Mucosa of stomach (tissue), 1 donor: ENCODE measurements around the gene SAGE1.
"Not testable (repeated sequence)": the region's sequence is repeated elsewhere in the genome, so short reads cannot be mapped to it uniquely, and the experiment has no call there.

Source experiments
- H3K27me3 ChIP-seq: one replicate; pipeline ENCODE4 v1.7.0; 2013; ENCODE audit warnings: mild to moderate bottlenecking, low read length; ENCODE audit not compliant: control insufficient read depth, insufficient read depth
- H3K36me3 ChIP-seq: one replicate; pipeline ENCODE4 v1.7.0; 2013; ENCODE audit warnings: low read length; ENCODE audit not compliant: control insufficient read depth, insufficient read depth
- H3K4me1 ChIP-seq: one replicate; pipeline ENCODE4 v1.7.0; 2013; ENCODE audit warnings: mild to moderate bottlenecking, low read length; ENCODE audit not compliant: control insufficient read depth, insufficient read depth
- H3K4me3 ChIP-seq: one replicate; pipeline ENCODE4 v1.7.0; 2013; ENCODE audit warnings: low read length
- H3K9ac ChIP-seq: one replicate; pipeline ENCODE4 v1.7.0; 2013; ENCODE audit warnings: mild to moderate bottlenecking, low read length, moderate library complexity
- H3K9me3 ChIP-seq: one replicate; pipeline ENCODE4 v1.7.0; 2013; ENCODE audit warnings: mild to moderate bottlenecking, low read length, moderate library complexity; ENCODE audit not compliant: control insufficient read depth
- donor health status: Pancreatic carcinoma.

SAGE1 gene

DNA sequence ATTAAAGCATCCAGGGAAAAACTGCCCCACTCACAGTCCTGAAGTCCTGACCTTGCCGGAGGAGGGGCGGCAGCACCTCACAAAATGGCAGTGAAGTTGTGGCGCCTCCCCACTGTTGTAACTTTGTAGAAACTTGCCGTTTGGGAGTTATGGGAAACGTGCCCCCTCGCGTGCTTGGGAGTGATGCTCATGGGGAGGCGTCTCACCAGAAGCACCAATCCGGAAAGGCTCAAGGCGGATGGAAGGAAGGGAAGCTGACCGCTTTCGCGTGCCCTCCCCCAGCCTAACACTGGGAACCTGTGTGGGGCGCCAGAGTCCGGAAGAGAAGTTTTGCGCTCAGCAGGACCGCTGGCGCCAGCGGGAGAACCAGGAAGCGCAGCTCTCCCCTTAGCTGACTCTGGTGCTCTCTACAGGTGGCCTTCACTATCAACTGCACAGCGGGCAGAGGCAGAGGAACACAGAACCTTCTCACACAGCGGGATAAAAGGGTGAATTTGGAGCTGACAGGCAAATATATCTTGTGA, at the start of gene SAGE1, which contains the start of gene CT45A10:
TSS of gene SAGE1 (plus strand) at position 423 of the 524 bp plus-strand sequence. CDS start 2,527 bp downstream, outside the sequence.
TSS of gene CT45A10 (minus strand) at position 151 of the 524 bp plus-strand sequence. CDS start 8,100 bp downstream, outside the sequence.
- no peaks in the 10 kb centered on the region for H3K36me3 ChIP-seq
- no peak within 1 kb of the TSS for H3K9ac ChIP-seq
- H3K4me3 ChIP-seq = no peak within 1 kb of the TSS
- no peaks in the 10 kb centered on the region for H3K27me3 ChIP-seq
- no peaks in the 10 kb centered on the region for H3K9me3 ChIP-seq
- no peaks in the 10 kb centered on the region for H3K4me1 ChIP-seq

DNA sequence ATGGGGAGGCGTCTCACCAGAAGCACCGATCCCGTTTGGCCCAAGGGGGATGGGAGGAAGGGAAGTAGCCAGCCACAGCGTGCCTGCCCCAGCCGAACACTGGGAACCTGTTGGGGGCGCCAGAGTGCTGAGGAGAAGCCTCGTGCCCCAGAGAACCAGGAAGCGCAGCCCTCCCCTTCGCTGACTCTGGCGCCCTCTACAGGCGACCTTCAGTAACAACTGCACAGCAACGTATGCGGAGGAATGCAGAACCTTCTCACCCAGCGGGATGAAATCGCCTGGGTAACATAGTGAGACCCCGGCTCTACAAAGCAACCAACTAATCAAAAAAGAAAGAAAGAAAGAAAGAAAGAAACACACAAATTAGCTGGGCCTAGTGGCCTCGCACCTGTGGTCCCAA, 39.1 kb upstream of the SAGE1 start, which contains the start of gene CT45A8:
TSS of gene CT45A8 (minus strand) at position 101 of the 400 bp plus-strand sequence. CDS start 3,755 bp downstream, outside the sequence.
- not testable (repeated sequence) for H3K9ac ChIP-seq, H3K9me3 ChIP-seq, H3K4me1 ChIP-seq, H3K4me3 ChIP-seq, H3K27me3 ChIP-seq, H3K36me3 ChIP-seq

GRCh38 chrX:135871712-135872111, 21.8 kb upstream of the SAGE1 start, which contains the start of gene CT45A9:
CT45A9 (minus strand) TSS chrX:135871812; CDS start chrX:135868061, 3,751 bp downstream.
- not testable (repeated sequence) for H3K9me3 ChIP-seq, H3K4me3 ChIP-seq, H3K36me3 ChIP-seq, H3K27me3 ChIP-seq, H3K4me1 ChIP-seq, H3K9ac ChIP-seq

- not testable (repeated sequence) for H3K36me3 ChIP-seq, H3K9ac ChIP-seq, H3K4me1 ChIP-seq, H3K27me3 ChIP-seq, H3K9me3 ChIP-seq, H3K4me3 ChIP-seq
These were observed 10.8 kb upstream of the SAGE1 start for GRCh38 chrX:135882741-135883140.

DNA sequence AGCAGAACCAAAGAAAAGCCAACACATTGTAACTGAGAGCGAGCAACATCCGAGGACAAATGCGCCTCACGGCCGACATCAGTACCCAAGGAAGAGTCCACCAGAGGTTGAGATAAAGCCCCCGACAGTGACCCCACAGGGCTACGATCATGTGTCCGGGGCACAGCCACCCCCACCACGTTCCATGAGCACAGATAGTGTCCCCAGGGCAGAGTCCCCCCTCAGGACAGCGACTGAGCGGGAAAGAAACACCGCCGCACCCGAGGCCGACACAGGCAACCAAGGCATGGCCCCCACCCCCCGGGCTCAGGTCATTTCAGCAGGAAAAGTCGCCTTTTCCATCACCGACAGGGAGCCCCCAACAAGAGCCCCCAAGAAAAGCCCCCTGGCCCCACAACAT, 5.3 kb upstream of the SAGE1 start:
- not testable (repeated sequence) for H3K27me3 ChIP-seq, H3K36me3 ChIP-seq, H3K4me3 ChIP-seq, H3K4me1 ChIP-seq, H3K9ac ChIP-seq, H3K9me3 ChIP-seq

GRCh38 chrX:135888976-135889375, 4.5 kb upstream of the SAGE1 start:
- not testable (repeated sequence) for H3K9me3 ChIP-seq, H3K36me3 ChIP-seq, H3K9ac ChIP-seq, H3K27me3 ChIP-seq, H3K4me1 ChIP-seq, H3K4me3 ChIP-seq

DNA sequence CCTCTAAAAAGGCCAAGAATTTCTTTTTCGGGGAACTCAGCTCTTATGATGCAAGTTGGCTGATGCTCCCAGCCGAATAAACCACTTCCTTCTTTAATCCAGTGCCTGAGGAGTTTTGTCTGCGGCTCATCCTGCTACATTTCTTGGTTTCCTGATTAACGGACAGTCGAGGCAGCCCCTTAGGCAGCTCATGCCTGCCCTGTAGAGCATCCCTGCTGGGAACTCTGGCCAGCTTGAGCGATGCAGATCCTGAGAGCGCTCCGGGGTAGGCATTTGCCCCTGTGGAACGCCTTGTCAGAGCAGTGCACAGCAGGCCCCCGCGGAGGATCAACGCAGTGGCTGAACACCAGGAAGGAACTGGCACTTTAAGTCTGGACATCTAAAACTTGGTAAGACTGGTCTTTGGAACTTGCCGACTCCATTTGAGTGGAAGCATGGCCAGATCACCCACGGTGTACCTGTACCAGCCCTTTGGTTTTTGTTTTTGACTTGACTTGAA, 3.4 kb upstream of the SAGE1 start:
- Histone ChIP-seq H3K9me3 (no peaks in the 10 kb centered on the region), H3K4me1 (no peaks in the 10 kb centered on the region), H3K9ac (no peak overlapping the region), H3K36me3 (no peaks in the 10 kb centered on the region), H3K4me3 (no peak overlapping the region), H3K27me3 (no peaks in the 10 kb centered on the region)

- H3K9ac ChIP-seq = no peak overlapping the region
These were observed 735 bp upstream of the SAGE1 start for GRCh38 chrX:135892781-135893180.

DNA sequence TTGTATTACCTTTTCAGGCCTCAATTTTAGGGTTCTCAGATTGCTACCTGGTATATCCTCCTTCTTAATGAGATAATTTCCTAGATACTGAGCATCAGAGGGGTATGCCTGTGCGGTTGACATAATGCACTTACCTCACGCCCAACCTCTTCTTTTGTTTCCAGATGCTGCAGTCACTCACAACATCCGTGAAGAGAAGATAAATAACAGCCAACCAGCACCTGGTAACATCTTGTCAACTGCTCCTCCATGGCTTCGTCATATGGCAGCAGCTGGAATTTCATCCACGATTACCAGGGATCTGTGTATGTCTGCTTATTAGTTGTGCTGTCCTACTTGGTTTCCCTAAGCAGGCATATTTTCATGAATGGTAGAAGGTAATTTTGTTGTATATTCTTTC, 16.7 kb downstream of the SAGE1 start:
- Histone ChIP-seq H3K27me3 (no peaks in the 10 kb centered on the region), H3K4me3 (no peak overlapping the region), H3K9ac (no peak overlapping the region), H3K9me3 (no peaks in the 10 kb centered on the region), H3K36me3 (no peaks in the 10 kb centered on the region), H3K4me1 (no peaks in the 10 kb centered on the region)

More at GRCh38 chrX:135892781-135893180, 735 bp upstream of the SAGE1 start:
- H3K4me3 ChIP-seq = no peak overlapping the region
- no peaks in the 10 kb centered on the region for H3K27me3 ChIP-seq
- H3K9me3 ChIP-seq = no peaks in the 10 kb centered on the region
- H3K4me1 ChIP-seq = no peaks in the 10 kb centered on the region
- H3K36me3 ChIP-seq = no peaks in the 10 kb centered on the region

DNA sequence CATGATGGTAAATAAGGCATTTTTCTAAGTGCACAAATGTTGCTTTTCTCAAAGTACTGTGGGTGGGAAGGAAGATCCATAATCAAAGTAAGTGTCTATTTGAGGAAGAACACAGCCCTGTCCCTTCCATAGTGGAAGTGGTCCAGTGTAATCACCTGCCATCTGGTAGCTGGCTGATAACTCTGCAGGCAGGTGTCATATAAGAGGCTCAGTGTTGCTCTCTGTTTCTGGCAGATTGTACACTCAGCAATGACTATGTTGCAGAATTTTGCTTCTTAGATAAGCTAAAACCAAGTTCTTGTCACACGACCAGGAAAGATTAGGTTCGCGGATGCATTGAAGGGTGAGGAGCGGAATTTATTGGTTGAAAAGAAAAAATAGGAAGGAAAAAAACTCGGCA, 20.9 kb downstream of the SAGE1 start:
- no peak overlapping the region for H3K4me3 ChIP-seq
- H3K9me3 ChIP-seq = no peaks in the 10 kb centered on the region
- no peaks in the 10 kb centered on the region for H3K27me3 ChIP-seq

GRCh38 chrX:135920516-135920915, 27.0 kb downstream of the SAGE1 start:
- not testable (repeated sequence) for H3K36me3 ChIP-seq, H3K9me3 ChIP-seq, H3K9ac ChIP-seq, H3K4me3 ChIP-seq, H3K27me3 ChIP-seq, H3K4me1 ChIP-seq

More for the DNA sequence above, 20.9 kb downstream of the SAGE1 start:
- Histone ChIP-seq H3K9ac (no peak overlapping the region), H3K4me1 (no peaks in the 10 kb centered on the region), H3K36me3 (no peaks in the 10 kb centered on the region)

DNA sequence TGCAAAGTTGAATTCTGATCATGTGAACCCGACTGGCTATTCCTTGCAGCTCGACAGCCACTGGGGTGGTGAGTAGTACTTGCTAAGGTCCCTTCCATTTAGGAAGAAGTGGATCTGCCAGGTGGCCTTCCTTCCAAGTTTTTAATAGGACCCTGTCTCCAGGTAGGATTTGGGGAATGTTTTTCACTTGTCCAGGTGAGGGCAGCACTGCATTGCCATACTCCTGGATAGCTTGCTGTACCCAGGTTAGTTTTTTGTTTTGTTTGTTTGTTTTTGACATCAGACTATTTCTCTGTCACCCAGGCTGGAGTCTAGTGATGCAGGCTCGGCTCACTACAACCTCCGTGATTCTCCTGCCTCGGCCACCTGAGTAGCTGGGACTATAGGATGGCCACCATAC, 29.8 kb downstream of the SAGE1 start:
- H3K4me1 ChIP-seq = no peaks in the 10 kb centered on the region
- H3K9ac ChIP-seq = no peak overlapping the region
- H3K36me3 ChIP-seq = no peaks in the 10 kb centered on the region
- H3K27me3 ChIP-seq = no peaks in the 10 kb centered on the region
- no peak overlapping the region for H3K4me3 ChIP-seq
- no peaks in the 10 kb centered on the region for H3K9me3 ChIP-seq

DNA sequence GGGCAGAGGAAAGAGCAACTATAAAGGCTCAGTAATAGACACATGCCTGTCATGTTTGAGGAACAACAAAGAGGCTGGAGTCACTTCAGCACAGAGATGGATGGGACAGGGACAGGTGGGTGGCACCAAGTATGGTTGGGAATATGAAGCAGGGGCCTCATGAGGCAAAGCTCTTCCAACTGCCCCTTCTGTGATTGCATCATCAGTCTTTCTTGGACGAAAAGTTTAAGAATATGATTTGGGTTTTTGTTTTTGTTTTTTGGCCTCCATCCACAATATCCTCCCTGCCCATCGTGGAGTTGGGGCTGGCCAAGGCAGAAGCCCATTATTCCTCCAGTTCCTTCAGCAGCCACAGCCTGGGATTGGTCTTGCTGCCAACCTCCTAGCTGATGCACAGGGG, 34.4 kb downstream of the SAGE1 start:
- Histone ChIP-seq H3K9ac (no peak overlapping the region), H3K27me3 (no peaks in the 10 kb centered on the region), H3K4me1 (no peaks in the 10 kb centered on the region), H3K9me3 (no peaks in the 10 kb centered on the region), H3K36me3 (no peaks in the 10 kb centered on the region), H3K4me3 (no peak overlapping the region)
